Measurements from ENCODE around the gene ATXN7L1.

DNA sequence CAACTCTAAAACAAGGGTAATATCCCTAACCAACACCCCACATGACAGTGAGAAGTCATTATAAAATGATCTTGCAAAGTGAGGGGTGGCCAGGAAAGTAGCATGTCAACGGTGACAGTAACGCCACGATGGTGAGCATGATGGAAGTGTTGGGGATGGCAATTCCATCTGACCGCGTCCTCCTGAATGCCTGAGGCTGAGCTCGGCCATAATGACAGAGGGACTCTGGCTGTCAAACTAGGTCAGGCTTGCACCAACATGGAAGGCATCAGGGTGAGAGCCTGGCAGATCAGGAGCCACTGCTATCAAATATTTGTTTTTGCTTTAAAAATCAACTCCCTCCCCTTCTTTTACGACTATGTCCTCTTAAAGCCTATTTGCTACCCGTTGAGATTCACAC lies 239.4 kb downstream of the ATXN7L1 start:
- TF ChIP-seq, protein P1, sequence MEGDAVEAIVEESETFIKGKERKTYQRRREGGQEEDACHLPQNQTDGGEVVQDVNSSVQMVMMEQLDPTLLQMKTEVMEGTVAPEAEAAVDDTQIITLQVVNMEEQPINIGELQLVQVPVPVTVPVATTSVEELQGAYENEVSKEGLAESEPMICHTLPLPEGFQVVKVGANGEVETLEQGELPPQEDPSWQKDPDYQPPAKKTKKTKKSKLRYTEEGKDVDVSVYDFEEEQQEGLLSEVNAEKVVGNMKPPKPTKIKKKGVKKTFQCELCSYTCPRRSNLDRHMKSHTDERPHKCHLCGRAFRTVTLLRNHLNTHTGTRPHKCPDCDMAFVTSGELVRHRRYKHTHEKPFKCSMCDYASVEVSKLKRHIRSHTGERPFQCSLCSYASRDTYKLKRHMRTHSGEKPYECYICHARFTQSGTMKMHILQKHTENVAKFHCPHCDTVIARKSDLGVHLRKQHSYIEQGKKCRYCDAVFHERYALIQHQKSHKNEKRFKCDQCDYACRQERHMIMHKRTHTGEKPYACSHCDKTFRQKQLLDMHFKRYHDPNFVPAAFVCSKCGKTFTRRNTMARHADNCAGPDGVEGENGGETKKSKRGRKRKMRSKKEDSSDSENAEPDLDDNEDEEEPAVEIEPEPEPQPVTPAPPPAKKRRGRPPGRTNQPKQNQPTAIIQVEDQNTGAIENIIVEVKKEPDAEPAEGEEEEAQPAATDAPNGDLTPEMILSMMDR (IDR thresholded peaks at IDR 0.05), result no peak
- TF ChIP-seq EP300 (IDR thresholded peaks at IDR 0.05; ENCODE audit: low read depth) (no peak), POLR2A (IDR thresholded peaks at IDR 0.05) (no peak)
